GM19328 (cell line): ENCODE results near the gene MUC2.

ENCODE experiments used
- ATAC-seq: cut with Tn5 transposase; IDR thresholded peaks from one replicate; pipeline ENCODE4 v1.9.1; 2021; ENCODE audit warnings: mild to moderate bottlenecking, moderate library complexity; ENCODE audit not compliant: unreplicated experiment

The MUC2 gene

GRCh38 chr11:1050581-1051355 lies 23.9 kb upstream of the MUC2 start:
- no peak for ATAC-seq

- ATAC-seq: no peak
Observed at GRCh38 chr11:1051356-1052132, 23.1 kb upstream of the MUC2 start.

DNA sequence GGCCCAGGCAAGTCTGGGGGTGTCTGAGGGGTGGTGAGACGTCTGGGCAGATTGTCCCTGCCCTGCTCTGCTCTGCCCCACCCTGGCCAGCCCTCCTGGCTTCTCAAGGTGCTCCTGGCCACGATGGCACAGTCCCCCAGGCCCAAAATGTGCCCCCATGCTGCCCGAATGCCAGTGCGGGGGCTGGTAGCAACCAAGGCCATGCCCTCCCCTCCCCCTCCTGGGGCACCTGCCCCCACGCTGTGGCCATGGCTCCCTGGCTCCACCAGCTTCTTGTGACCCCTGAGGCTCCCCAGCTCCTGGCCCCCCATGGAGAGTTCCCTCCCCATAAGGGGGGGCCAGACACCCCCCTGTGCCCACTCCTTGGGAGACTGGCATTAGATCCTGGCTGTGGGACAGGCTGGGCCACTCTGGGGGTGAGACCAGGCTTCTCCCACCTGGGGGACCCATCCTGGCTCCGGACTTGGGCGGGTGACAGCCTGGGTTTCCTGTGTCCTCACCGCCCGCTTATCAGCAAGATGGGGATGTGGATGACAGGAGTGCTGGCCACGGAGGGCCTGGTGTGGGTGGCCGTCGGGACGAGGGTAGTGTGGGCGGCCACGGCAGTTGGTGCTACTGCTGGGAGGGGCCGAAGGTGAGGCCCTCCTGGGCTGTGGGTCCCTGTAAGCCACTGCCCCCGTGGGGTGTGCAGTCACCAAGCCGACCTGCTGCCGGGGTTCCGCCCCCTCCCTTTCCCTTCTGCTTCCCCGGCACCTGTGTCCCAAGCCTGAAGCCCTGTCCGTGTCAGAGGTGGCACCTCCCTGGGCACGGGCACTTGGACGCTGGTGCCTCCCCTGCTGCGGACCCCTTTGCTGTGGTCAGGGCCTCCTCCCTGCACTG lies 22.3 kb upstream of the MUC2 start:
- ATAC-seq: no peak

DNA sequence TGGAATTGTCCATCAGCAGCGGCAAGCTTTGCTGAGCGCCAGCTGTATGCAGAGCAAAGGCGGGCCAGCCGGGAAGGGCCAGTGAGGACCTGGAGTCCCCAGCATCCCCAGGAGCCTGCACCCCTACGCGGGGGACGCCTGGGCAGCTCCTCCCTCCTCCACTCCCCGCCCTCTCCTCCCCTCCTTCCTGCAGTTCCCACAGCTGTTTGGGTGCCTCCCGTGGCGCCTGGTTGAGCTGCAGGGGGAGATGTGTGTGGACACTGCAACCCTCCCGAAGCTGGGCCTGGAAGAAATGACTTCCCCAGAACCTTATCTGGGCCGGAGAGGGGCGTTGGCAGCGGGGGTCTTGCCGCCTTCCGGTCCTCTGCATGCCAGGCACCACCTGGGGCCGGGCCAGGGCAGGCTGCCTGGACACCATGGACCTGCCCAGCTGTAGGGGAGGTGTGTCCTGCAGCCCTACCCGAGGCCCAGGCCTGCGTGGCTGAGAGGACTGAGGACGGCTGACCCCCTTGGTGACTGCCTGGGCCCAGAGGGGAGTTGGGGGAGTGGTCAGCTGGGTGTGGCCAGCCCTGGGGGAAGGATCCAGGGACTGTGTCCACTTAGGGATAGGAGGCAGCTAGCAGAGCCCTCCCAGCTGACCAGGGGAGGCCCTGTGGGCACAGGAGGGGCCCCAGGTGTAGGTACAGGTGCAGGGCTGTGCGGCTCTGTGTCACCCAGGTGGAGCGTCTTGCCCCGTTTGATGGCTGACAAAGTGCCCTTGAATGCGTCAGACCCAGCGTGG lies 21.4 kb upstream of the MUC2 start:
- ATAC-seq: no peak

- no peak for ATAC-seq
Observed at GRCh38 chr11:1054143-1055108, 20.2 kb upstream of the MUC2 start.

DNA sequence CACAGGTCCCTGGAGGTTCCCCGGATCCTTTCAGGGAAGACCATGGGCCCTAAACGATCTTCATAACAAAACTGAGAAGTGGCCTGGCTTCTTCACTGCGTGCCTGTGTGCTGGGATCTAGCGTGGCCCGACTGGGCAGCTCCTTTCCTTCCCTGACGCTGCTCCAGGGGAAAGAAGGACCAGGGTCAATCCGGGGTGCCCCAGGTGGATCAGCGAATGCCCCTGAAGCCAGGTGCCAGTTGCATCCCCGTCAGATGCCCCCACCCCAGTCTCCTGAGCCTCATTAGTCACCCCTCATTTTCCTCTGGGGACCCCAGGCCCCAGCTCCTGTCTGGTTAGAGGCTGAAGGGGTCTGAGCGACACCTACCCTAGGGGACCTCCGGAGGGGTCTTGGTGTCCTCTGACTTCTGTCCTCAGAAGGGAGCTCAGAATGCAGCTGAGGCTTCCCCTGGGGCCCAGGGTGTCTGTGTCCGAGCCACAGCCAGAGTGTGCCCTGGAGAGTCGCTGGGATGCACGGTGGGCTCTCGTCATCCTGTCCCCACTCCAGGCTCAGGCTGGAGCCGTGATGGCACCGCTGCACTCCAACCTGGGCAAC lies 19.5 kb upstream of the MUC2 start:
- no peak for ATAC-seq

GRCh38 chr11:1055990-1056771 lies 18.5 kb upstream of the MUC2 start:
- no peak for ATAC-seq

DNA sequence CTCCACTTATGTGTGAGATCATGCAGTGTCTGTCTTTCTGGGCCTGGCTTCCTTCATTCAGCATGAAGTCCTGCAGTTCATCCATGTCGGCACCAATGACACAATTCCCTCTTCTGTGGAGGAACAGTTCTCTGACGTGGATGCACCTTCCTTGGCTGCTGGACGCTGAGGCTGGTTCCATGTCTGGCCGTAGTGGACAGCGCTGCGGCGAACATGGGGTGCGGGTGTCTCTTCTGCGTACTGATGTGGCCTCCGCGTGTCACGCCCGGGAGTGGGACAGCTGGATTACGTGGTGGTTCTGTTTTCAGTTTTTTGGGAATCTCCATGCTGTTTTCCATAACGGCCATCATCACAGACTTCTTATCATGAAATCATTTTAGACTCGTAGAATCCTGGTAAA lies 16.9 kb upstream of the MUC2 start:
- ATAC-seq: no peak

GRCh38 chr11:1059759-1060158 lies 14.9 kb upstream of the MUC2 start:
- no peak for ATAC-seq

- no peak for ATAC-seq
Observed at GRCh38 chr11:1060410-1060809, 14.3 kb upstream of the MUC2 start.

DNA sequence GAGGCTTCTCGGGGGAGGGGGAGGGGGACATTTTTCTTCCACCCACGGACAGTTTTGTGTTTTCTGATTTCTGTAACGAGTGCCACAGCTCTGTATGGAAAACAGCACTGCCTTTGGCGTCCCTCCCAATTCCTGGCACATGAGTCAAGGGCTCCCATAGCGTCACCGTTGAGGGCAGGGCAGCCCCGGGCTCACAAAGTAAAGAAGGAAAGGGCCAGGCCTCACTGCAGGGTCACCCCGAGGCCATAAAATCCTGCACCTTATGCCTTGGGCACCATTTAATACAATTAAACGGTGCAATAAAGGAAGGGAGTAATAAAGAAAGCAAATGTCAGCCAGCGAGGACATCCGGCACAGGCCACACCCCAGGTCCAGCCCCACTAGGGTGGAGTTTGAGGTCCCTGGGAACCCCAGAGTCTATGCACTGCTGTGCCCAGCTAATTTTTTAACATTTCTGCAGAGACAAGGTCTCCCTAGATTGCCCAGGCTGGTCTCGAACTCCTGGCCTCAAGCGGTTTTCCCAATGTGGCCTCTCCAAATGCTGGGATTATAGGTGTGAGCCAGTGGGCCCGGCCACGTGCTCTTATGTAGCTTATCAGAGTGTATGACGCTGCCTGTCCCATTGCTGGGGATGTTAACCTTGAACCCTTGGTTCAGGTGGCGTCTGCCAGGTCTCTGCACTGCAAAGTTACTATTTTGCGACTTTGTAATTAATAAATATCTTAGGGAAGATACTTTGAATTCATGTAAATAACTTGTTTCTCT lies 13.6 kb upstream of the MUC2 start:
- ATAC-seq: no peak

GRCh38 chr11:1062075-1062820 lies 12.4 kb upstream of the MUC2 start:
- no peak for ATAC-seq

GRCh38 chr11:1064167-1064566 lies 10.5 kb upstream of the MUC2 start:
- no peak for ATAC-seq

DNA sequence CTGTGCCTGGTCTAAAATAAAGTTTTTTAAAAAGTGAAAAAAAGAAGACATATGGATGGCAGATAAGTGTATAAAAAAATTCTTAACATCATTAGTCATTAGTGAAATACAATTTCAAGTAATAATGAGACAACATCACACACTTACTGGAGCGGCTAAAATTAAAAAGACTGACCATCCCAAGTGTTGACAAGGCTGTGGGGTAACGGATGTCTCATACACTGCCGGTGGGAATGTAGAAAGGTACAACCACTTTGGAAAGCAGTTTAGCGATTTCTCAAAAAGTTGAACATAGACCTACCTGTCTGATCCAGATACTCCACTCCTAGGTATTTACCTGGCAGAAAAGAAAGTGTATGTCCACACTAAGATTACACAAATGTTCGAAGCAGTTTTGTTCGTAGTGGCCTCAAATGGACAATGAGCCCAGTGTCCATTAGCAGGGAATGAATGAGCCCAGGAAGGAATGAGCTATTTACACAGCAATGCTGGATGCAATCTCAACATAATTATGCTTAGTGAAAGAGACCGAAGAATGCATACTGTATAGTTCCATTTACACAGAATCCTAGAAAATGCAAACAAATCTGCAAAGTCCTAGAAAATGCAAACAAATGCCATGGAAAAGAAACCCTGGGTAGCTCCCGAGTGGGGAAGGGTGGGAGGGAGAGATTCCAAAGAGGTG lies 6.7 kb upstream of the MUC2 start:
- ATAC-seq: no peak

DNA sequence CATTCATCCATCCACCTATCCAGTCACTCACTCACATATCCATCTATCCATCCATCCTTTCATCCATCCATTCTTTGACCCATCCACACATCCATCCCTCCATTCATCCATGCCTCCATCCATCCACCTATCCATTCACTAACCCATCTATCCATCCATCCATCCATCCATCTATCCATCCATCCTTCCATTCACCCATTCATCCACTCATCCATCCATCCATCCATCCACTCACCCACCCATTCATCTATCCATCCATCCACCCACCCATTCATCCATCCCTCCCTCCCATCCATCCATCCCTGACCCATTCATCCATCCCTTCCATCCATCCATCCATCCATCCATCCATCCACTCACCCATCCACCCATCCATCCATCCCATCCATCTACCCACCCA lies 4.9 kb upstream of the MUC2 start:
- ATAC-seq: no peak
